Measurements from ENCODE around the gene DIS3.
"Not testable (repeated sequence)": the region's sequence is repeated elsewhere in the genome, so short reads cannot be mapped to it uniquely, and the experiment has no call there.

DNA sequence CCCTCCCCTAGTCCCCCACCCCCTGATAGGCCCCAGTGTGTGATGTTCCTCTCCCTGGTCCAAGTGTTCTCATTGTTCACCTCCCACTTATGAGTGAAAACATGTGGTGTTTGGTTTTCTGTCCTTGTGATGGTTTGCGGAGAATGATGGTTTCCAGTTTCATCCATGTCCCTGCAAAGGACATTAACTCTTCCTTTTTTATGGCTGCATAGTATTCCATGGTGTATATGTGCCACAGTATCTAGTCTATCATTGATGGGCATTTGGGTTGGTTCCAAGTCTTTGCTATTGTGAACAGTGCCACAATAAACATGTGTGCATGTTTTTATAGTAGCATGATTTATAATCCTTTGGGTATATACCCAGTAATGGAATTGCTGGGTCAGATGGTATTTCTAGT is 24.8 kb upstream of the DIS3 start:
- TF ChIP-seq POLR2A (IDR thresholded peaks at IDR 0.05); CTCF (IDR thresholded peaks at IDR 0.05); POLR2AphosphoS5 (IDR thresholded peaks at IDR 0.05); EP300 (IDR thresholded peaks at IDR 0.05; ENCODE audit: low read depth): not testable (repeated sequence)

Measured in transverse colon (tissue), 4 donors.